Stimulated activated effector memory CD8-positive, alpha-beta T cell treated with anti-CD3 and anti-CD28 coated beads, Interleukin-12 subunit alpha, Interleukin-12 subunit beta, amount 100 ng/mL, for 72 hours (primary cell): ENCODE results near the gene TBRG1.
A peak's percentile ranks its signal among the peaks of the same experiment; 100 is the strongest.
"Not testable (repeated sequence)": the region's sequence is repeated elsewhere in the genome, so short reads cannot be mapped to it uniquely, and the experiment has no call there.

Experiments
- ATAC-seq: fragments of 150-1000 bp; cut with Tn5 transposase; 2 replicates; pipeline ENCODE4 v1.10.0; 2021
- DNase-seq, 2 donors: peaks; one replicate each; pipeline ENCODE4 v3.0.0; 2021 to 2022; ENCODE audit warnings: low spot score in 2 of 2
- H3K27ac Mint-ChIP-seq: one replicate; pipeline ENCODE4 v1.8.0; 2022; ENCODE audit warnings: mild to moderate bottlenecking, mixed read lengths
- H3K36me3 Mint-ChIP-seq: one replicate; pipeline ENCODE4 v1.8.0; 2022; ENCODE audit warnings: mild to moderate bottlenecking, mixed read lengths
- H3K4me1 Mint-ChIP-seq: one replicate; pipeline ENCODE4 v1.8.0; 2022; ENCODE audit warnings: mixed read lengths
- H3K4me3 Mint-ChIP-seq: one replicate; pipeline ENCODE4 v1.8.0; 2022; ENCODE audit warnings: mild to moderate bottlenecking, mixed read lengths
- H3K9me3 Mint-ChIP-seq: one replicate; pipeline ENCODE4 v1.8.0; 2022; ENCODE audit warnings: mixed read lengths

Gene TBRG1

DNA sequence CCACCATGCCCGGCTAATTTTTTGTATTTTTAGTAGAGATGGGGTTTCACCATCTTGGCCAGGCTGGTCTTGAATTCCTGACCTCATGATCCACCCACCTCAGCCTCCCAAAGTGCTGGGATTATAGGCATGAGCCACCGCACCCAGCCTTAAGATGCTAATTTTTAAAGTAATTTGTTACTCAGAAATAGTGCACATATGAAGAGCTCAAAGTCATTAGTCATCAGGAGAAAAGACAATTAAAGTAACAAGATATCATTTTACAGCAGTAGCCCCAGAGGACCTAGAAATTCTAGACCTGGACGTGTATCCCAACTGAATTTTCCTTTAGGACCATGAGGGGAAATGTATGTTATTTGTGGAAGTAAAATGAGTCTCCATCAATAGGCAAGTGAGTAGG lies 19.9 kb upstream of the TBRG1 start:
- not testable (repeated sequence) for H3K4me3 Mint-ChIP-seq, H3K9me3 Mint-ChIP-seq, H3K36me3 Mint-ChIP-seq, ATAC-seq, DNase-seq, H3K4me1 Mint-ChIP-seq, H3K27ac Mint-ChIP-seq

DNA sequence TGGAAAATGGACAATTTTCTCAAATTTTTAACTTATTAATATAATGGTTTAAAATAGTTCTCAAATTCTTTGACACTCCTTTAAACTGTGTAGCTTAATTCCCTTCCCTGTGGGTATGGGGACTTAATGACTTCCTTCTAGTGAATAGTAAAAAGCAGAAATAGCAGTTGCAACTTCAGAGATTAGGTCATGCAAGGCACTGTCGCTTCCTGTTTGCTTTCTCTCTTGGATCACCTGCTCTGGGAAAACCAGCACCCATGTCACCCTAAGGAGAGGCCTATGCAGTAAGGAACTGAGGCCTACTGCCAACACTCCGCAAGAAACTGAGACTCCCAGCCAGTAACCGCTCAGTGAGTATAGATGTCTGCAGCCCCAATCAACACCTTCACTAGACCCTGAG lies 16.9 kb upstream of the TBRG1 start:
- H3K4me1 Mint-ChIP-seq: no peaks in the 10 kb centered on the region
- H3K36me3 Mint-ChIP-seq: no peaks in the 10 kb centered on the region
- H3K4me3 Mint-ChIP-seq: no peak overlapping the region
- ATAC-seq (no peak), DNase-seq (no peak)
- no peaks in the 10 kb centered on the region for H3K9me3 Mint-ChIP-seq
- no peak overlapping the region for H3K27ac Mint-ChIP-seq

DNA sequence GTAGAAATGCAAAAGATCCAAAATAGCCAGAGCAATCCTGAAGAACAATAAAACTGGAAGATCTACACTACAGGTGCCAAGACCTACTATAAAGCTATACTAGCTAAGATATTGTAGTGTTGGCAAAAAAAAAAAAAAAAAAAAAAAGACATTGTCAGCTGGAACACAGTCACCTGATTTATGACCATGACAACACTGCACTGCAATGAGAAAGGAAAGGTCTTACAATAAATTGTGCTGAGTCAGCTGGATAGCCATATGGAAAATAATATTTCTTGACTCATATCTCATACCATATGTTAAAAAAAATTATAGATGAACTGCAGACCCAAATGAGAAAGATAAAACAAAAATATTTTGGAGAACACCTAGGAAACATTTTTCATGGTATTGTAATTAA lies 14.5 kb upstream of the TBRG1 start:
- ATAC-seq (no peak), DNase-seq (no peak)
- H3K4me1 Mint-ChIP-seq: no peaks in the 10 kb centered on the region
- H3K4me3 Mint-ChIP-seq: no peak overlapping the region
- no peaks in the 10 kb centered on the region for H3K36me3 Mint-ChIP-seq
- no peak overlapping the region for H3K27ac Mint-ChIP-seq
- H3K9me3 Mint-ChIP-seq: no peaks in the 10 kb centered on the region

DNA sequence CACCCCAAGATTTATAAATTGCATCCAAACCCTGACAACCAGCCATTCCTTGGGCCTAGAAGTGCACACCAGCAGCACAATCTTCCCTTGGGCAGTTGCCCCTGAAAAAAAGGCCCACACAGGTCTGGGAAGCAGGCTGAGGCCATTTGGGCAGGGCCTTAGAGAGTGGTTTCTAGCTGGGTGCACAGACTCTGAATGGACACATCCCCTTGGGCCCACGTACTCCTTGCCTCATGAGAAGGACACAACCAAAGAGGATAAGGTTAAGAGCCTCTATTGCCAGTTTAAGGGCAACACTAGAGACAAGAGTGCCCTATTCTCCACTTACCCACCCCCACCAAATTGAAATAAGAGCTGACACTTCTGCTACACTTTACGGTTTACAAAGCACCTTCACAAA lies 12.4 kb upstream of the TBRG1 start:
- Mint-ChIP-seq H3K4me1 (no peaks in the 10 kb centered on the region), H3K27ac (no peak overlapping the region), H3K9me3 (no peaks in the 10 kb centered on the region), H3K4me3 (no peak overlapping the region), H3K36me3 (no peaks in the 10 kb centered on the region)
- no peak for ATAC-seq
- DNase-seq: no peak

DNA sequence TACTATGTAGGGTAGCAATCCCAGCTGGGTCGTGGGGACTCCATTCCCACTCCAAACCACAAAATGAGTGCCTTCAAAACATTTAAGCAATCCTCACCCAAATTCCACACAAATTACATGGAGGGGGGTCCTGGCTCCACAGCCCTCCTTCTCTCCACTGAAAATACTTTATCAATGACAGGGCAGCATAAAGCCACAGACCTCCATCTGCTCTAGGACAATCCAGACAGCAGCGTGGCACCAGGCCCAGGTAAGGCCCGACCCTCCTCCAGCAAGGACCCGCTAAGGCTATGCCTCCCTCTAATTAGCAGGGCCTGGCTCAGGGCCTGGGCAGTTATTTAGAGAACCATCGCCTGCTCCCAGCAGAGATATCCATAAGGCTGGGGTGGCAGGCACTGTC lies 11.6 kb upstream of the TBRG1 start, which contains the start of gene PANX3:
PANX3 (plus strand) TSS at position 365 of the 400 bp plus-strand sequence. CDS start 129 bp downstream, outside the sequence.
- no peak for DNase-seq
- H3K4me3 Mint-ChIP-seq: no peak within 1 kb of the TSS

DNA sequence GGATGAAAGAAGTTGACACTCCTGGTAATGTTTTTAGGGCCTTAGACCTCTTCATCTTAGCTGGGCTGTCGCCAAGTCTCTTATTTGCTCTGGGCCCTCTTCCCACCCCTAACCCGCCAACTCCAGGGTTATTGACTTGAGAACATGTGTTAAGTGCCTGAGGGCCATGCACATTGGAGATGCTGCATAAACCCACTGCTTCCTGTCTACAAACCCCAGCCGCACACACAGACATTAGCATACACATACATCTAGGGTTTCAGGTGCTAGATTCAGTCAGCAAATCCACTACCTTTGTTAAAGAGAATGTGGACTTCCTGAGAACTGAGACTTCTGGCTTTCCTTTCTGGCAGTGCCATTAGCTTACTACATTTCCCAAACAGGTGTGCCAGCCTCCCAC lies 10.6 kb upstream of the TBRG1 start:
- H3K36me3 Mint-ChIP-seq: no peaks in the 10 kb centered on the region
- ATAC-seq: peak; percentile 77
- H3K27ac Mint-ChIP-seq: no peak overlapping the region
- H3K4me1 Mint-ChIP-seq: no peaks in the 10 kb centered on the region
- H3K4me3 Mint-ChIP-seq: no peak overlapping the region
- H3K9me3 Mint-ChIP-seq: no peaks in the 10 kb centered on the region
- no peak for DNase-seq

More for the DNA sequence above, 11.6 kb upstream of the TBRG1 start, which contains the start of gene PANX3:
- no peak for ATAC-seq
- no peaks in the 10 kb centered on the region for H3K9me3 Mint-ChIP-seq
- H3K36me3 Mint-ChIP-seq: no peaks in the 10 kb centered on the region
- no peaks in the 10 kb centered on the region for H3K4me1 Mint-ChIP-seq
- peak within 1 kb of the TSS; percentile 79 for H3K27ac Mint-ChIP-seq

DNA sequence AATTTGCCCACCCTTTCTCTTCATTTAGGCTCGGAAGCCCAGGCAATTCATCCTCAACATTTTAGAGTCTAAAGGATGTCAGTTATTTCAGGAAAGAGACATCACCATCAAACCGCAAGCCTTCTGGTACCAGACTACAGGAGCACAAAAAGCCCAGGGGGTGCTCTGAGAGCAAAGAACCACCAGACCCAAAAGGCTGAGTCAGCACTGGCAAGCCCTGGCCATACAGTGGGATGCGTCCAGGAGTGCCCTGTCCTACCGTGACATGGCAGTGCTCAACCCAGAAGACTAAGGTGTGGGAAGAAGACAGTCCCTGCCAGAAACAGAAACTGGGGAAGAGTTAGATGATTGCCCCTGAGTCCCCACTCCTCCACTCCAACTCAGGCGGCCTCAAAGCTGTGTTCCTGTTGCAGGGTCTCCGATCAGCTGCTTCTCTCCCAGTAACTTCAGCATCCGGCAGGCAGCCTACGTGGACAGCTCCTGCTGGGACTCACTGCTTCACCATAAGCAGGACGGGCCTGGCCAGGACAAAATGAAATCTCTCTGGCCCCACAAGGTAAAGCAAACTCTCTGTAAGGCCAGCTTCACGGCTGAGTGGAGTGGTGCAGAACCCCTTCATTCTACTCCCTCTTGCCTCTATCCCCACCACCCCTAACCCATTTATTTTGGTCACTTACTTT lies 10.0 kb upstream of the TBRG1 start:
- Mint-ChIP-seq H3K36me3 (no peaks in the 10 kb centered on the region), H3K27ac (no peak overlapping the region), H3K9me3 (no peaks in the 10 kb centered on the region), H3K4me3 (no peak overlapping the region), H3K4me1 (no peaks in the 10 kb centered on the region)
- ATAC-seq: peak; percentile 22
- DNase-seq: no peak

DNA sequence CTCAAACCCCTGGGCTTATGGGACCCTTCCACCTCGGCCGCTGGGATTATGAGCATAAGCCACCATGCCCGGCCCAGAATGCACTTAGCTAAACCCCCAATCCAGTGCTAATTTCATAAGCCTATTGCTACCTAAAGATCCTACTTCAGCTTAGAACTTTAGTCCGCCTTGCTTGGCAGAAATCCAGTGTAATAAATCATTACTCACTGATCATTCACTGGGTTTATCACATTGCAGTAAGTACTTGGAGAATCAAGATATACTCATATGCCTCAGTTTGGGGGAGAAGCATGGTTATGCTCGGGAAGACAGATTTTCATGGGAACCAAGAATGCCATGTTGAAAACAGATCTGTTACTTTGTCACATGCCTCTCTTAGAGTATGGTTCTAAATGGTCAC lies 3.8 kb upstream of the TBRG1 start:
- peaks cover 5% of the 10 kb centered on the region for H3K4me1 Mint-ChIP-seq
- DNase-seq: no peak
- H3K36me3 Mint-ChIP-seq: peaks cover 8% of the 10 kb centered on the region
- no peak overlapping the region for H3K4me3 Mint-ChIP-seq
- no peaks in the 10 kb centered on the region for H3K9me3 Mint-ChIP-seq
- no peak overlapping the region for H3K27ac Mint-ChIP-seq
- no peak for ATAC-seq

DNA sequence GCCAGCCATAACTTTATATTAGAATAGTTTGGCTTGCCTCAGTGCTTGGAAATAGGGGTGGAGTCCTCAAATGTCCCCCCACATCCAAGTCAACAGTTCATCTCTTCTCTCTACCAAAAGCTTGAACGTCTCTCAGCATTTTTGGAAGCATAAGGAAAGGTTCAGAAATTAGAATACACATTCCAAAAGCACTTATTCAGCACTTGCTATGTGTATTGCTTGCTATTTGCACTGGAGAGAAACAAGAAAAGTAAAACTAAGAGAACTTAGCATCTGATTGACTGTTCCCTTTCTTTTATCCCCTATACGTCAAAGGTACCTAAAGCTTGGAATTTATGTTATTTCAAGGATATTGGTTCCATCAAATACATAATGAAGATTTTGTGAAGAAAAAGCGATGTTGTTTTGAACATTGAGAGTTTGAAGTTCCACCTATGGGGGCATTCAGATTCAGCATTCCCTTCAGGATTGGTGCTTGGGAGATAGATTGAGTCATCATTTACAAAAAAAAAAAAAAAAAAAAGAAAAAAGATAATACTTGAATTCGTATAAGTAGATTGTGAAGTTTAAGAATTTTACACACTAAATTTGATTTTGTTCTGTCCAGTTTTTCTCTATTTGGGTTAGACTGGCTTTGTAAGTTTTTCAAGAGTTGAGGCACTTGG lies 1.3 kb downstream of the TBRG1 start:
- H3K27ac Mint-ChIP-seq: peak overlapping the region; percentile 98
- peak overlapping the region; percentile 95 for H3K4me3 Mint-ChIP-seq
- no peak for ATAC-seq
- H3K9me3 Mint-ChIP-seq: no peaks in the 10 kb centered on the region
- DNase-seq: no peak
- peaks cover 22% of the 10 kb centered on the region for H3K4me1 Mint-ChIP-seq
- H3K36me3 Mint-ChIP-seq: peaks cover 55% of the 10 kb centered on the region

DNA sequence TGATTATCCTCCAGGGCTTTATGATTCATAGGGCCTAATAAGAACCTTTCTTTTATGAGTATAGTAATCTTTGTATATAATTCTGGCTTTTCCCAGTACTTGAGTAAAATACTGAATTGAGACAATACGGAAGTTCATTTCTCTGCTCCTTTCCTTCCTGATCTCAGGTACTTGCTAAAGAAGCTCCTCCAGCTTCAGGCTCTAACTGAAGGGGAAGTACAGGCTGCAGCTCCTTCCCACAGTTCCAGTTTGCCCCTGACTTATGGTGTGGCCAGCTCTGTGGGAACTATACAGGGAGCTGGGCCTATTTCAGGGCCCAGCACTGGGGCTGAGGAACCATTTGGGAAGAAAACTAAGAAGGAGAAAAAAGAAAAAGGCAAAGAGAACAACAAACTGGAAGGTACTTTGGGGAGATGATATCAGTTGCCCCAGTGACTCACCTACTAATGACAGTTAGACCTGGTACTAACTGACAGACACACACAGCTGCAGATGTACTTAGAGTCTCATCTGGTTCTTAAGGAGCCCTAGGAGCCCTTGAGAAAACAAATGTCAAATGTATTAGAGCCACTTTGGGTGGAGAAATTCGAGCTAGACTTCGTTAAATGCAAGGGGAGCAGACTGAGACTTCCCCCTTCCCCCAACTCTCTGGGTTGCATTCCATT lies 3.0 kb downstream of the TBRG1 start:
- Mint-ChIP-seq H3K4me1 (peaks cover 22% of the 10 kb centered on the region), H3K27ac (no peak overlapping the region), H3K4me3 (no peak overlapping the region), H3K36me3 (peaks cover 71% of the 10 kb centered on the region), H3K9me3 (no peaks in the 10 kb centered on the region)
- ATAC-seq (no peak), DNase-seq (no peak)

DNA sequence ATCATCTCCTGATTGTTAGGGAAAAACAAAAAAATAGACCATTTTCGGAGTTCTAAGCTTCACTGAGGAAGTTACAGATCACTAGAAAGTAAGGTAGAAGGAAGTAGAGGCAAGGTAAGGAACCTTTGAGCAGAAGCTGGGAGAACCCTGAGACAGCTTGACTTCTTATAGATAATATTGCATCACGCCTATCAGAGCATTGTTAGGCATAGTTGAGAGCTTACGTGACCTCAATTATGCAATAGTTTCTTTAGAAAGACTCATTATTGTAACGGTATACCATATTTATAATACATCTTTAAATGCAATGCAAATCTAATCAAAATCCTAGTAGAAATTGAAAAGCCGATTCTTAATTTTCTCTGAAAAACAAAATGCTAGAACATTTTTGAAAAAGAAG lies 4.9 kb downstream of the TBRG1 start:
- Mint-ChIP-seq H3K27ac (no peak overlapping the region), H3K9me3 (no peaks in the 10 kb centered on the region), H3K4me3 (no peak overlapping the region), H3K36me3 (peaks cover 88% of the 10 kb centered on the region), H3K4me1 (peaks cover 22% of the 10 kb centered on the region)
- DNase-seq: no peak
- no peak for ATAC-seq

DNA sequence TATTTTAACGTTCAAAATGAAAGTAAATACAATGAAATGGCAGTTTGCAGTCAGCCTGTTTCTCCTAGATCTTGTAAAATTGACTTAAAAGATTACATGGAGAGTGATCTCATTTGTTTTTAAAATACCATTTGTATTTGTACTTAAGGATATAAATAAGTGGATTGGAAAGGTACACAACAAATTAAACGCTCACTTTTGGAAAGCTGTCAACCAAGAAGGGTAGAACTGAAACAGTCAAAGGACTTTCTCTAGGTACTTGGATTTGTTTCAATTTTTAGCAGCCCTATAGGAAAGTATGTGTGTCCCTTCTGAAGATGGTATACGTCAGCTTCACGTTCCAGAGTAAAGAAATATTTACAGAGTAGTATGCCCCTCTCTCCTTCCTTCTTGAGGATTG lies 7.3 kb downstream of the TBRG1 start:
- H3K4me1 Mint-ChIP-seq: peaks cover 13% of the 10 kb centered on the region
- no peak overlapping the region for H3K4me3 Mint-ChIP-seq
- DNase-seq (no peak), ATAC-seq (no peak)
- H3K9me3 Mint-ChIP-seq: no peaks in the 10 kb centered on the region
- H3K36me3 Mint-ChIP-seq: peaks cover 98% of the 10 kb centered on the region
- H3K27ac Mint-ChIP-seq: no peak overlapping the region

DNA sequence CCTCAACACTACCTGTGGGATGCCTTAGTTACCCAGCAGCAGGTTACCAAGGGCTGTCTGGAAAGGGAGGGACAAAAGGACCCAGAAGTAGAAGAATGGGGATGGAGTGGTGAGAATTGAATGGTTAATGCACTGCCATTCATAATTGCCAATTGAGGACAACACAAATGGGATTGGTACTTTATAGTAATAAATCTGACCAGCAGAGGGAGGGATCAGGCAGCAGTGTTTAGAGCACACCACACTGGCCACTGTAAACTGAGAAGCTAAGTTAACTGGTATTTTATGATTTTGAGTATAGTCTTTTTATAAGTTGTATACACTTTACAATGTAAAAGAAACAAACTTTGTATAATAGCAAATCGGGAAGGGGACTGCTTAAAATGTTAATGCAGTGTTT lies 10.7 kb downstream of the TBRG1 start:
- Mint-ChIP-seq H3K36me3 (peaks cover 88% of the 10 kb centered on the region), H3K4me3 (no peak overlapping the region), H3K9me3 (no peaks in the 10 kb centered on the region), H3K27ac (no peak overlapping the region), H3K4me1 (no peaks in the 10 kb centered on the region)
- ATAC-seq (no peak), DNase-seq (no peak)

DNA sequence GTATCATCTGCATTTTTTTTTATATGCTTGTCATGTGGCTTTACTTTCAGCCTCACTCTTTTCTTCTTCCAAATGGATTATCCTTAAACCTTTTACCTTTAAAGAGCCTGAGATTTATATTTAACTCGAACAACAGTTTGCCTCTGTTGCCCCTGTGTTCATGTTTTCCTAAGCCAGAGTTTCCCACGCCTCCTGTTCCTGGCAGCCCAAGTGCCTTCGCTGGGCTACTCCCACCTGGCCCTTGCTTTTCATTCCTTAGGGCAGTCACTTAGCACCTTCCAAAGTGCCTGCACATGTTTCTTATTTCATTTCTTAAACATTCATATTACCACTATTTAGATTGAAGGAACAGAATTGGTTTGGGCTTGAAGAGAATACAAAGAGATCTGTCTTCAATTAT lies 13.3 kb downstream of the TBRG1 start:
- no peak overlapping the region for H3K4me3 Mint-ChIP-seq
- H3K9me3 Mint-ChIP-seq: no peaks in the 10 kb centered on the region
- ATAC-seq: no peak
- no peaks in the 10 kb centered on the region for H3K4me1 Mint-ChIP-seq
- H3K36me3 Mint-ChIP-seq: peaks cover 63% of the 10 kb centered on the region
- H3K27ac Mint-ChIP-seq: peak overlapping the region; percentile 4
- DNase-seq: no peak

DNA sequence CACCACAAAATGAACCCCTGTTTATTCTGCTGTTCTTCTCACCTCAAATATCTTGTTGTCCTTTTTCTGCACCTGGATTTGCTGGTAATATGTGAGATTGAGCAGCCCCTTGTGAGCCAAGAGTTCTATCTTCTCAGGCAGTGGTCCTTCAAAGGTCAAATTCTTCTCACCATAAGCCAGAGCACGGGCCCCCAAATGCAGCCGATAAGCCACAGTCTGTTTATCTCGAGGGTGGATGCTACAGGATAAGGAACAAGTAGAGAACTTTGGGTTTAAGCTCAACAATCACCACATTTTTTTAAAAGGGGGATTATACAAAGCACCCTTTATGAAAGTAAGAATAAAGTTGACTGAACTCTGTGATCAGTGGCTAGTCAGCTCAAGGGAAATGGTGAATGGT lies 15.8 kb downstream of the TBRG1 start:
- Mint-ChIP-seq H3K27ac (peak overlapping the region; percentile 33), H3K4me3 (no peak overlapping the region), H3K9me3 (no peaks in the 10 kb centered on the region), H3K4me1 (no peaks in the 10 kb centered on the region), H3K36me3 (peaks cover 37% of the 10 kb centered on the region)
- DNase-seq (no peak), ATAC-seq (no peak)

DNA sequence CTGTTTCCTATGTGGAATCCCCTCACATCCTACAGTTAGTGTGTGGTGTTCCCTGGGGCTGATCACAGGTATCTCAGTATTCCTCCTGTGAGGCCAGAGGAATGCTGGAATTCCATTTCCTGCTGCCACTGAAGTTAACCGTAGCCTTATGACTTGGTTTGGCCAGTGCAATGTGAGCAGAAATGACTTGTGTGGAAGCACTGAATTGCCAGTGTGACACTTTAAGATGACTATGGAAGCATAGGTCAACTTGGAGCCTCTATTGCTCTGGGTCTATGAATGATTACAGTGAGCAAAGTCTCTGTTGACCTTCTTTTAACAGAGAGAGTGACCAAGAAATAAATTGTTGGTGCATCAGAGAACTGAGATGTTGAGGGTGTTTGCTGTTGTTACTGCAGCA lies 16.5 kb downstream of the TBRG1 start:
- ATAC-seq (no peak), DNase-seq (no peak)
- Mint-ChIP-seq H3K9me3 (no peaks in the 10 kb centered on the region), H3K36me3 (peaks cover 30% of the 10 kb centered on the region), H3K4me3 (no peak overlapping the region), H3K27ac (peak overlapping the region; percentile 33), H3K4me1 (no peaks in the 10 kb centered on the region)
